ENCODE data around the gene PHEX. TPM values are rescaled to one million over a fixed set of nuclear protein-coding genes. Genes with fewer than 3 reads are reported as not detected.

PHEX gene
- total RNA-seq, 1 donor from 2014 or later, result 4.2 TPM

- no peaks in the 10 kb centered on the region for H3K27me3 ChIP-seq (ENCODE audit: control insufficient read depth in 3 of 3, insufficient read depth in 3 of 3, low read length in 3 of 3)
- H3K27ac ChIP-seq (ENCODE audit: low read depth, low read length), result no peak overlapping the region
- no peaks in the 10 kb centered on the region for H3K4me1 ChIP-seq (ENCODE audit: control insufficient read depth in 3 of 3, insufficient read depth in 3 of 3, low read length in 3 of 3)
- H3K9ac ChIP-seq (ENCODE audit: low read depth in 1 of 3, low read length in 3 of 3), result no peak overlapping the region
- no peak overlapping the region for H3K4me3 ChIP-seq (ENCODE audit: low read length in 3 of 3)
- H3K36me3 ChIP-seq (ENCODE audit: control insufficient read depth in 3 of 3, insufficient read depth in 3 of 3, low read length in 3 of 3), result no peaks in the 10 kb centered on the region
- no peaks in the 10 kb centered on the region for H3K9me3 ChIP-seq (ENCODE audit: control insufficient read depth in 3 of 3, low read length in 3 of 3)
Observed at GRCh38 chrX:22012051-22012450, 20.1 kb upstream of the PHEX start.

GRCh38 chrX:22012931-22013330 lies 19.2 kb upstream of the PHEX start:
- no peaks in the 10 kb centered on the region for H3K36me3 ChIP-seq (ENCODE audit: control insufficient read depth in 3 of 3, insufficient read depth in 3 of 3, low read length in 3 of 3)
- H3K4me1 ChIP-seq (ENCODE audit: control insufficient read depth in 3 of 3, insufficient read depth in 3 of 3, low read length in 3 of 3), result no peaks in the 10 kb centered on the region
- H3K27ac ChIP-seq (ENCODE audit: low read depth, low read length), result no peak overlapping the region
- no peaks in the 10 kb centered on the region for H3K9me3 ChIP-seq (ENCODE audit: control insufficient read depth in 3 of 3, low read length in 3 of 3)
- H3K4me3 ChIP-seq (ENCODE audit: low read length in 3 of 3), result no peak overlapping the region
- H3K9ac ChIP-seq (ENCODE audit: low read depth in 1 of 3, low read length in 3 of 3), result no peak overlapping the region
- H3K27me3 ChIP-seq (ENCODE audit: control insufficient read depth in 3 of 3, insufficient read depth in 3 of 3, low read length in 3 of 3), result no peaks in the 10 kb centered on the region

- Histone ChIP-seq H3K27me3 (ENCODE audit: control insufficient read depth in 3 of 3, insufficient read depth in 3 of 3, low read length in 3 of 3) (no peaks in the 10 kb centered on the region), H3K9me3 (ENCODE audit: control insufficient read depth in 3 of 3, low read length in 3 of 3) (no peaks in the 10 kb centered on the region), H3K36me3 (ENCODE audit: control insufficient read depth in 3 of 3, insufficient read depth in 3 of 3, low read length in 3 of 3) (no peaks in the 10 kb centered on the region), H3K4me1 (ENCODE audit: control insufficient read depth in 3 of 3, insufficient read depth in 3 of 3, low read length in 3 of 3) (no peaks in the 10 kb centered on the region), H3K4me3 (ENCODE audit: low read length in 3 of 3) (no peak overlapping the region), H3K9ac (ENCODE audit: low read depth in 1 of 3, low read length in 3 of 3) (no peak overlapping the region), H3K27ac (ENCODE audit: low read depth, low read length) (no peak overlapping the region)
Observed at GRCh38 chrX:22015139-22015750, 16.9 kb upstream of the PHEX start.

GRCh38 chrX:22021751-22022324 lies 10.3 kb upstream of the PHEX start:
- no peak overlapping the region for H3K4me3 ChIP-seq (ENCODE audit: low read length in 3 of 3)
- H3K36me3 ChIP-seq (ENCODE audit: control insufficient read depth in 3 of 3, insufficient read depth in 3 of 3, low read length in 3 of 3), result no peaks in the 10 kb centered on the region
- no peaks in the 10 kb centered on the region for H3K9me3 ChIP-seq (ENCODE audit: control insufficient read depth in 3 of 3, low read length in 3 of 3)
- no peaks in the 10 kb centered on the region for H3K27me3 ChIP-seq (ENCODE audit: control insufficient read depth in 3 of 3, insufficient read depth in 3 of 3, low read length in 3 of 3)
- no peaks in the 10 kb centered on the region for H3K4me1 ChIP-seq (ENCODE audit: control insufficient read depth in 3 of 3, insufficient read depth in 3 of 3, low read length in 3 of 3)
- H3K9ac ChIP-seq (ENCODE audit: low read depth in 1 of 3, low read length in 3 of 3), result no peak overlapping the region
- H3K27ac ChIP-seq (ENCODE audit: low read depth, low read length), result no peak overlapping the region

GRCh38 chrX:22024577-22024976 lies 7.5 kb upstream of the PHEX start:
- H3K4me1 ChIP-seq (ENCODE audit: control insufficient read depth in 3 of 3, insufficient read depth in 3 of 3, low read length in 3 of 3), result no peaks in the 10 kb centered on the region
- H3K27me3 ChIP-seq (ENCODE audit: control insufficient read depth in 3 of 3, insufficient read depth in 3 of 3, low read length in 3 of 3), result no peaks in the 10 kb centered on the region
- H3K27ac ChIP-seq (ENCODE audit: low read depth, low read length), result no peak overlapping the region
- H3K4me3 ChIP-seq (ENCODE audit: low read length in 3 of 3), result no peak overlapping the region
- no peaks in the 10 kb centered on the region for H3K36me3 ChIP-seq (ENCODE audit: control insufficient read depth in 3 of 3, insufficient read depth in 3 of 3, low read length in 3 of 3)
- no peaks in the 10 kb centered on the region for H3K9me3 ChIP-seq (ENCODE audit: control insufficient read depth in 3 of 3, low read length in 3 of 3)
- H3K9ac ChIP-seq (ENCODE audit: low read depth in 1 of 3, low read length in 3 of 3), result no peak overlapping the region

- H3K9me3 ChIP-seq (ENCODE audit: control insufficient read depth in 3 of 3, low read length in 3 of 3), result no peaks in the 10 kb centered on the region
- no peak overlapping the region for H3K27ac ChIP-seq (ENCODE audit: low read depth, low read length)
- no peaks in the 10 kb centered on the region for H3K27me3 ChIP-seq (ENCODE audit: control insufficient read depth in 3 of 3, insufficient read depth in 3 of 3, low read length in 3 of 3)
- H3K36me3 ChIP-seq (ENCODE audit: control insufficient read depth in 3 of 3, insufficient read depth in 3 of 3, low read length in 3 of 3), result no peaks in the 10 kb centered on the region
- H3K4me1 ChIP-seq (ENCODE audit: control insufficient read depth in 3 of 3, insufficient read depth in 3 of 3, low read length in 3 of 3), result no peaks in the 10 kb centered on the region
- no peak overlapping the region for H3K9ac ChIP-seq (ENCODE audit: low read depth in 1 of 3, low read length in 3 of 3)
- H3K4me3 ChIP-seq (ENCODE audit: low read length in 3 of 3), result no peak overlapping the region
Observed at GRCh38 chrX:22025751-22026150, 6.4 kb upstream of the PHEX start.

GRCh38 chrX:22026731-22027130 lies 5.4 kb upstream of the PHEX start:
- Histone ChIP-seq H3K9me3 (ENCODE audit: control insufficient read depth in 3 of 3, low read length in 3 of 3) (no peaks in the 10 kb centered on the region), H3K4me3 (ENCODE audit: low read length in 3 of 3) (no peak overlapping the region), H3K27me3 (ENCODE audit: control insufficient read depth in 3 of 3, insufficient read depth in 3 of 3, low read length in 3 of 3) (no peaks in the 10 kb centered on the region), H3K4me1 (ENCODE audit: control insufficient read depth in 3 of 3, insufficient read depth in 3 of 3, low read length in 3 of 3) (no peaks in the 10 kb centered on the region), H3K9ac (ENCODE audit: low read depth in 1 of 3, low read length in 3 of 3) (no peak overlapping the region), H3K27ac (ENCODE audit: low read depth, low read length) (no peak overlapping the region), H3K36me3 (ENCODE audit: control insufficient read depth in 3 of 3, insufficient read depth in 3 of 3, low read length in 3 of 3) (no peaks in the 10 kb centered on the region)

- no peaks in the 10 kb centered on the region for H3K9me3 ChIP-seq (ENCODE audit: control insufficient read depth in 3 of 3, low read length in 3 of 3)
- H3K36me3 ChIP-seq (ENCODE audit: control insufficient read depth in 3 of 3, insufficient read depth in 3 of 3, low read length in 3 of 3), result no peaks in the 10 kb centered on the region
- H3K4me1 ChIP-seq (ENCODE audit: control insufficient read depth in 3 of 3, insufficient read depth in 3 of 3, low read length in 3 of 3), result no peaks in the 10 kb centered on the region
- no peaks in the 10 kb centered on the region for H3K27me3 ChIP-seq (ENCODE audit: control insufficient read depth in 3 of 3, insufficient read depth in 3 of 3, low read length in 3 of 3)
- H3K4me3 ChIP-seq (ENCODE audit: low read length in 3 of 3), result no peak overlapping the region
- H3K27ac ChIP-seq (ENCODE audit: low read depth, low read length), result no peak overlapping the region
- H3K9ac ChIP-seq (ENCODE audit: low read depth in 1 of 3, low read length in 3 of 3), result no peak overlapping the region
Observed at GRCh38 chrX:22032506-22032905, 381 bp downstream of the PHEX start.

- H3K9ac ChIP-seq (ENCODE audit: low read depth in 1 of 3, low read length in 3 of 3), result no peak overlapping the region
- no peaks in the 10 kb centered on the region for H3K4me1 ChIP-seq (ENCODE audit: control insufficient read depth in 3 of 3, insufficient read depth in 3 of 3, low read length in 3 of 3)
- H3K36me3 ChIP-seq (ENCODE audit: control insufficient read depth in 3 of 3, insufficient read depth in 3 of 3, low read length in 3 of 3), result no peaks in the 10 kb centered on the region
- H3K4me3 ChIP-seq (ENCODE audit: low read length in 3 of 3), result no peak overlapping the region
- no peaks in the 10 kb centered on the region for H3K9me3 ChIP-seq (ENCODE audit: control insufficient read depth in 3 of 3, low read length in 3 of 3)
- no peaks in the 10 kb centered on the region for H3K27me3 ChIP-seq (ENCODE audit: control insufficient read depth in 3 of 3, insufficient read depth in 3 of 3, low read length in 3 of 3)
- H3K27ac ChIP-seq (ENCODE audit: low read depth, low read length), result no peak overlapping the region
Observed at GRCh38 chrX:22033818-22034217, 1.7 kb downstream of the PHEX start.

- no peaks in the 10 kb centered on the region for H3K4me1 ChIP-seq (ENCODE audit: control insufficient read depth in 3 of 3, insufficient read depth in 3 of 3, low read length in 3 of 3)
- H3K27ac ChIP-seq (ENCODE audit: low read depth, low read length), result no peak overlapping the region
- no peaks in the 10 kb centered on the region for H3K9me3 ChIP-seq (ENCODE audit: control insufficient read depth in 3 of 3, low read length in 3 of 3)
- H3K9ac ChIP-seq (ENCODE audit: low read depth in 1 of 3, low read length in 3 of 3), result no peak overlapping the region
- H3K36me3 ChIP-seq (ENCODE audit: control insufficient read depth in 3 of 3, insufficient read depth in 3 of 3, low read length in 3 of 3), result no peaks in the 10 kb centered on the region
- H3K4me3 ChIP-seq (ENCODE audit: low read length in 3 of 3), result no peak overlapping the region
- no peaks in the 10 kb centered on the region for H3K27me3 ChIP-seq (ENCODE audit: control insufficient read depth in 3 of 3, insufficient read depth in 3 of 3, low read length in 3 of 3)
Observed at GRCh38 chrX:22035236-22035635, 3.1 kb downstream of the PHEX start.

Data from skeletal muscle tissue (tissue), 4 donors.